ENCODE data around the gene TNMD.
"Not testable (repeated sequence)": the region's sequence is repeated elsewhere in the genome, so short reads cannot be mapped to it uniquely, and the experiment has no call there.

Gene TNMD

DNA sequence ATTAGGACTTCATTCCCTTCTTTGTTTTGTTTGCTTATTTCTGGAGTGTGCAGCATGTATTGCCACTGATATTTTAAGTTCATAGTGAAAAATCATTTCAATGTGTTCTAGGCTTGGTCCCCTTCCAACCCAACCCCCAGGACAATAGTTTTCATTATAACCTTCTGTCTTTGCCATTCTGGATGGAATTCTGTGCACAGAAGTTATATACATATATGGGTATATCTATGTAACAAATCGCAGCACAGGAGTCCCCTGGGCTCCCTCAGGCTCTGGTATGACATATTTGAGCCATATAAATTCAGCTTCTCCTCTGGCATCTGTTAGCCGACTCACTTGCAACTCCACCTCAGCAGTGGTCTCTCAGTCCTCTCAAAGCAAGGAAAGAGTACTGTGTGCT, at the start of gene TNMD:
TSS of gene TNMD (plus strand) at position 326 of the 400 bp plus-strand sequence. CDS start 83 bp downstream, outside the sequence.
- DNase-seq: no peak

GRCh38 chrX:100565534-100565933, 19.2 kb upstream of the TNMD start:
- DNase-seq: not testable (repeated sequence)

DNA sequence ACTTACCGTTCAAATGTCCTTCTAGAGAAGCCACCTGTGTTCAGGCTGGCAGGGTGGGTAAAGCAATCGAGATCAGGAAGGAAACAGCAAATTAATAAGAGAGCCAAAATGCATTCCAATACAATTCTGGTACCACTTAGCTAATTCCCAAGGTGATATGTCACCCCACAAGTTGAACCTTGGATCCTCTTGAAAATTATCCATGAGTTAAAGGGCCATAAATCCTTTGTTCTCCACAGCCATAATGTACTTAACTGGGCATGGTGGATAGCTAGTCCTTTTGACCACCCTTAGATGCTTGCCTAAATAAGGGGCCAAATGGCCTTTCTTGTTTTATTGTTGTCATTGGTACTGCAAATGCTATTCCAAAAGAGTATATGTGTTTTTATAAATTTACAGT, 2.0 kb downstream of the TNMD start:
- no peak for DNase-seq

GRCh38 chrX:100587861-100588260, 3.1 kb downstream of the TNMD start:
- DNase-seq: no peak

DNA sequence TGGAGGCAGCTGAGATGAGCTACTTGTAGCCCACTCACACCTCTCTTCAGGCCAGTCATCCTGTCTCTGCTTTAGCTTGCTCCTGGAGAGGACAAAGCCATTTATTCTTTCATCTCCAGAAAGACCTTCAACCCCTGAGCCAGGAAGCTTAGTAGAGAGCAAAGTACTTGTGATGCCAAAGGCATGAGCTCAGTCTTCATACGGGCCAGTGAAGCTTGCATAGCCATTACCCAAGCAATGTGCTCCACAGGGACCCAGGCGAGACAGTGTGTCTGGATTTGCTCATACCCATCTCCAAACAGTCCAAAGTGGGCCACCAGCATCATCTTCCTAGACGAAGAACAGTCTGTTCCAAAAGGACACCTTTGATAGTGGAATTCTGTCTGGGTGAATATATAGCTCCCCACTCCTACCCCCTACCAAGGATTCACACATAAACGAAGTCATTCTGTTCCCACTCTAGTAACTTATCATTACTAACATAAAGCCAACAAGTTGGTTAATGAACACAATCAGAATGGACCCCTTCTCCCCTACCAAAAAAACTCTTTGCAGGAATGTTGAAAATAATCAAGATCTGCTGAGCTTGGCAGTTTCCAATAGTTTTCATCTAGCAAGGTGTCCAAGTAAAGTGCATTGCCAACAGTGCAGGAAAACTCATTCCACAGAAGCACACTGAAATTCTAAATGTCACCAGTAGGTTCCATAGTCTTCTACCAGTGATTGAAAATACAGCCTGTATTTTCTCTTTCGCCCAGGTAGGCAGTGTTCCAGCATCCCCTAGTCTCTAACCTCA, 6.7 kb downstream of the TNMD start:
- no peak for DNase-seq

GRCh38 chrX:100593126-100593525, 8.4 kb downstream of the TNMD start:
- DNase-seq: no peak

GRCh38 chrX:100593581-100593980, 8.8 kb downstream of the TNMD start:
- DNase-seq: no peak

- no peak for DNase-seq
Observed at GRCh38 chrX:100596601-100597000, 11.9 kb downstream of the TNMD start.

- no peak for DNase-seq
Observed at GRCh38 chrX:100599456-100599855, 14.7 kb downstream of the TNMD start.

DNA sequence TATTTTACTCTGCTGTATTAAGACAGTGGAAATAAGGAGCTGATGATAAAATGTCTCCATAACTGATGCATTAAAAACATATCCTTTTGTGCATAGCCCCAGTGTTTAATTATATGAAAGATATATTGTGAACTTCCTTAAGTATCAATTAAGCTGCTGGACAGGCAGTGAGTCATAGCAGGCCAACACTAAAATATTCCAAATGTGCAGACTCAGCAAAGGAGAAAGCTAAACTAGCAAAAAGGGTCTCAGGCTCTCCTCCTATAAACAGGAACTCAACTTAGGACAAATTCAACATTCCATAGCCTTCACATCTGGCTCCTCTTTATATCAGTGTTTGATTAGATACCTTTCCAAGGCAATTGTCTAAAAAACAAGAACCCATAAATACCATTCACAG, 15.6 kb downstream of the TNMD start:
- DNase-seq: no peak

- no peak for DNase-seq
Observed at GRCh38 chrX:100600758-100601157, 16.0 kb downstream of the TNMD start.

DNA sequence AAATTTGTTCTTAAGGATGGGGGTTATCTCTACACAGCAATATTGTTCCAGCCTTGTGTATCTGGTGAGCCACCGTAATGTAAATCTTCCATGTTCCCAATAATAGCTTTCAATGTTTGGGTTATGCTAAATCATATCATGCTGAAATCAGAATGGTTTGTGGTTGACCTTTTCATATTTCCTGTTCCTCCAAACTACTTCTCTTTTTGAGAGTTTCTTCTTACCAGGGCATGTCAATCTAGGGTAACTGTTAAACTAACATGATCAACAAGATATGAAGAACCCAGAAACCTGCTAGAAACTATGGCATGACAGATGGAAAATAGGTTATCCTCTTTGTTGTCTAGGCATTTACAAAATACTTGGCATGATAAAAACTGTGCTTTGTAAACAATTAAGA, 22.0 kb downstream of the TNMD start:
- no peak for DNase-seq

DNA sequence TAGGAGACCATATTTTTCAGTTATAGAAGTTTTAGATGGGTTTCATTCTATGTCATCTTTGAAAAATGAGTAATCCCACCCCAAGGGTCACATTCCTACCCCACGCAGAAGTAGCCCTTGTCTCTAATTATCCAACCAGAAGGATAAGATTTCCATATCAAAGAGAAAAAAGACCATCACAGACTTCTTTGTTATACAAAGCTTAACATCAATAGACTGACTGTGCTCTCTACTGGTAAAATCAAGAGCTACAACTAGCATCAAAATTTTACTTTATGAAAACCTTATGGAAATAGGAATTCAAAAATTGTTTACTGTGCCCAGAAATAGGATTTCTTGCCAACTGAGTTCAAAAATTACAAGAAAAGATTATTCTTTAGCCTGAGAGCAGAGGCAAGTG, 24.9 kb downstream of the TNMD start:
- no peak for DNase-seq

GRCh38 chrX:100611951-100612350, 27.2 kb downstream of the TNMD start:
- no peak for DNase-seq

DNA sequence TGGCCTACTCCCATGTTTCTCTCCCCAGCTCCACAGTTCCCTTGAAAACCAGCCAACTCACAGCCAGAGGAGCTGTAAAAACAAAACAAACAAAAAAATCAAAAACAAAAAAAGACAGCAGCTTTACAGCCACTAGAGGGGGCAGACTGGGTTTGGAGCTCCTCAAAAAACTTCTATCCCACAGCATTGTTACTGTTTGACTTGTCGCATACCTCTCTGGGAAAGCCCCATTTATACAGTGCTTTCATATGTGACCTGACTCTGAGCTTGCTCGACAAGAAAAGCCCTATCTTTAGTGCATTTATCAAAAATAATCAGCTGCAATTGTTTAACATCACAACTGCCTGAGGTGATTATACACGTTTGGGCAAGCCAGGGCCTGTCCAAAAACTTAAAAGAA, 30.3 kb downstream of the TNMD start:
- peak; percentile 24 for DNase-seq

DNA sequence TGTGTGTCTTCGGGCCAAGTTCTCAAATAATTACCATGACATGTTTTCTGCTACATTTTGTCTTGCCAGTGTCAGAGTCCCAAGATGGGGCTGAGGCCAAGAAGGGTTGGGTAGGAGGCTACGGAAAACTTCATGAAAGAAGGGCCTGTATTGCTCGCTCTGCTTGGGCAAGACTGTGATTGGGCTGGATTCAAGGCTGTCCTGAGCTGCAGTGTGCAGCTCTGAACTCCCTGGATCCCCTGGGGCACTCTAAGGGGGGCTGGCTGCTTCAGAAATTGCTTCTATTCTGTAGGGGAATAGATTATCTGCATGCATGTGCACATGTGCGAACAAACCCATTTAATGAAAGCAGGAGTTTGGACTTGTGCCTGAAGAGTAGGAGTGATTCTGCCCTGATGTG, 38.3 kb downstream of the TNMD start:
- no peak for DNase-seq

DNA sequence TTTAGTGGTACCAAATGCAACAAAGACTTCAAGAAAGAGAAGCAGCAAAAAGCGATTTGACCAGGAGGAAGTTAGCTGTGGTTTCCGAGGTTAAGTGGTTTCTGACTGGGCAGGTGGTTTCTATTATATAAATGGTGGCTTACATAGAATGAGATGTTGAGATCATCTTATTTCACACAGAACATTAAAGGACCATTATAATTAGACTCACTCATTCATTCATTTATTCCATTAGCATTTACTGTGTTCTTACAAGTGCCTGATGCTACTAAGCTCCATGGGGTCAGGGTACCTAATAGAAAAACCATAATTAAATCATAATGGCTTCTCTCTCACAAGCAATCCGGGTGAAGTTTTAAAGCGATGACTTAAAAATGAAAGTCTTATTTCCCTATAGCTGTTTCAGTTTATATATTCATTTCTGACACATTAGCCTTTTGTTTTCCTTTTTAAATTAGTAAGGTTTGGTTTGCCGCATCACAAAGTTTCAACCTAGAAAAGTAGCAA, 41.3 kb downstream of the TNMD start:
- DNase-seq: no peak

GRCh38 chrX:100635040-100635439, 50.3 kb downstream of the TNMD start:
- DNase-seq: no peak

DNA sequence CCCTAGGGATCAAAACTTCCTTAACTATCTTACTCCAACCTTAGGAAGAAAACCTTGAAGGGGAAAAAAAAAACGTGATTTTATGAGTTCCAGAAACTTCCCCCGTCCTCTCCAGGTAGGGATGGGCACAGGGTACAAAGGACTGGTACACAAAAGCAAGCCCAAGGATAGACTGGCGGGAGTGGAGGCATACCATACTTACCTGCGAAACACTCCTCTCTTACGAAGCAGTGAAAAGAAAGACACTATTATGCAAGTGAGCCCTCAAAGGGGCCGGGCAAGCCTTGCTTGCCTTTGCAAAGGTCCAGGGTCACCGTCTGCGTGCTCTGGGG, 51.2 kb downstream of the TNMD start:
- DNase-seq: no peak

DNA sequence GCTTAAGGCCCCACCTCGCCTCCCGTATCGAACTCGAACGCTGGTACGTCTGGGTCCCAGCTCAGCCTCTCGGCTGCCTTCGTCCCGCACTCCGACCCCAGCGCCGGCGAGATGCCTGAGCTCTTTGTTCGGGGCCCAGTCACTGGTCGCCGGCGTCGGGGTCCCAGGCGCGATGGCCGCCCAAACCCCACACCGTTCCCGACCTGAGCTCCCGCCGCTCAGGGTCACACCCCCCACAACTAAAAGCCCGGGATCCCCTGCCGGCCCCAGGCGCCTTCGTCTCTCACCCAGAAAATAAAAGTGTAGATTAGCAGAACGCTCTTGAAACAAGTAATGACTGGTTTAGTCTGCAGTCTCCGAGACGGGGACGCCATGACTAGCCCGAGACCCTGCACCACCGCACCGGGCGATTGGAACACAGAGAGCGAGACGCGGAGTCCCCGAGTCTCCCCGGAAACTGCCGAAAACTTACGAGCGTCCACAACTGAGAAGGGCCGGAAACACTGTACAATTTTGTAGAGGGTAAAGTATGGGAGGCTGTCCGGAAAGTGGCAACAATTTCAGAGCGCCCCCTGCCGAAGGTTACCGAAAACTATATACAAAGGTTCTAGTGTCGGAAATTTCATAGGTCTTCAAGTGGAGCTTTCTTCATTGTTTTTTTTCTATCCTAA, 51.7 kb downstream of the TNMD start, which contains the start of gene TSPAN6:
TSS of gene TSPAN6 (minus strand) at position 486 of the 671 bp plus-strand sequence. CDS start at position 374, 112 bp downstream.
- DNase-seq: peak; percentile 92

DNA sequence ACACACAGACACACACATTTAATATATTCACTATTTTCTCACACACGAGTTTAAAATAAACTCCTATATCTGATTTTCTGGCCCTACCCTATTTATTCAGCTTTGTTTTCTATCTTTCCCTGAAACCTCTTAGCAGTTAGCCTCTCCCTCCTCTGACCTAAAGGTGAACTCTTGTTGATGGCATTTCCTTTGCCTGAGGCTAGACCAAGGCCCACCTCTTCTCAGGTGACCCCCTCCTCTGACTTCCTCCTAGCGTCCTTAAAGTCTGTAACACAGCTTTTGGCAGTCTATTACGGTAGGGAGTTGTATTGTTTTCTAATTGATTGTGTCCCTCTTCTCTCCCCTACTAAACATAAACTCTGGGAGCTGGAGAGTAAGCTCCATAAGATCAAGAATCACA, 57.6 kb downstream of the TNMD start:
- DNase-seq: no peak

GRCh38 chrX:100643212-100643611, 58.5 kb downstream of the TNMD start:
- DNase-seq: no peak

DNA sequence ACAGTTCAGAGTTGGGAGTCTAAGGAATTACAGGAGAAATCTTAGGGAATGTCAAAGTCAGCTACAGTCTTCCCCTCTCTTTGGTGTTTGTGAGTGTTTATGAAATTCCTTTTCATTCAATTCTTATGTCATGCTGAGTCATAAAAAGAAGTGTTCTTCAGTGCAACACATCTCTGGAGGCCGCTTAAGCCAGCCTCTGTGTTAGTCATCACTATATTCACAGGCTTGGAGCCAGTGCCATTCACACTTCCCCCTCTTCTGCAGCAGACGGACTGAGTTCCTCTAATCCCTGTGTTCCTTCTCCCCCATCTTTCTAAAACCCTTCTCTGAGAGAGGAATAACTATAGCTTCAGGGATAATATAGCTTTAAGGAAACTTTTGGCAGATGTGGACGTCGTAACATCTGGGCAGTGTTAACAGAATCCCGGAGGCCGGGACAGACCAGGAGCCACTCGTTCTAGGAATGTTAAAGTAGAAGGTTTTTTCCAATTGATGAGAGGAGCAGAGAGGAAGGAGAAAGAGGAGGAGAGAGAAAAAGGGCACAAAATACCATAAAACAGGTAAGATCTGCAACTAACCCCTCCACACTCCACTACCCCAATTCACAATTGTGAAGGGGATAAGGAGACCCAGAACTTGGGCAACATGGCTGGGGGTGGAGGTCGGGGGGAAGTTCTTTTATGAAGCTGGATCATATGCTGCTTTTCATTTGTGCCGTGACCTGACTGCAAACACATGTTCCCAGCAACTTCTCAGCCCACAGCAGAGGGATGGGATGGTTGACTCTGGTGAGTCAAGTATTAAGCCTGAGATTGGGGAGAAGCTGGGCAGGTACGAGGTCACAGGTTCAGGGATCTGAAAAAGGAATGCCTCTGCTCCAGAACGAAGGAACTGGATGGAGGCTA, 59.5 kb downstream of the TNMD start, which contains the start of gene SRPX2:
TSS of gene SRPX2 (plus strand) at position 244 of the 905 bp plus-strand sequence. CDS start 2,124 bp downstream, outside the sequence.
- no peak for DNase-seq
